Liver (tissue), 9 donors: ENCODE results near the gene PCDH19. TPM values are rescaled to one million over a fixed set of nuclear protein-coding genes. Genes with fewer than 3 reads are reported as not detected.
A peak's percentile ranks its signal among the peaks of the same experiment; 100 is the strongest.

ENCODE experiments used
- DNase-seq: peaks from one replicate; pipeline ENCODE4 v3.0.0-alpha.2; 2017; ENCODE audit warnings: low spot score
- H3K27ac ChIP-seq, 2 donors: one replicate each; pipeline ENCODE4 v1.7.0; 2013; ENCODE audit warnings: inconsistent platforms in 2 of 2, low read length in 2 of 2, control low read depth in 1 of 2, low read depth in 1 of 2, mild to moderate bottlenecking in 1 of 2
- H3K27me3 ChIP-seq, 4 donors: one replicate each; pipeline versions ENCODE4 v1.6.1 to v1.7.0; 2013; ENCODE audit warnings: low read length in 3 of 4, inconsistent platforms in 1 of 4, mild to moderate bottlenecking in 1 of 4, moderate library complexity in 1 of 4; ENCODE audit not compliant: control insufficient read depth in 4 of 4, insufficient read depth in 4 of 4
- H3K36me3 ChIP-seq, 4 donors: one replicate each; pipeline versions ENCODE4 v1.6.1 to v1.7.0; 2013; ENCODE audit warnings: low read length in 3 of 4, mild to moderate bottlenecking in 3 of 4, low read depth in 1 of 4, moderate library complexity in 1 of 4; ENCODE audit not compliant: control insufficient read depth in 4 of 4, insufficient read depth in 3 of 4
- H3K4me1 ChIP-seq, 4 donors: one replicate each; pipeline versions ENCODE4 v1.6.1 to v1.7.0; 2013; ENCODE audit warnings: low read length in 3 of 4, mild to moderate bottlenecking in 3 of 4, moderate library complexity in 1 of 4; ENCODE audit not compliant: control insufficient read depth in 4 of 4, insufficient read depth in 4 of 4
- H3K4me3 ChIP-seq, 3 donors: one replicate each; pipeline versions ENCODE4 v1.6.1 to v1.7.0; 2013; ENCODE audit warnings: low read length in 3 of 3, control low read depth in 1 of 3, low read depth in 1 of 3, mild to moderate bottlenecking in 1 of 3
- H3K9ac ChIP-seq, 2 donors: one replicate each; pipeline ENCODE4 v1.7.0; 2013; ENCODE audit warnings: low read length in 2 of 2, mild to moderate bottlenecking in 2 of 2, moderate library complexity in 2 of 2, control low read depth in 1 of 2, low read depth in 1 of 2
- H3K9me3 ChIP-seq, 4 donors: one replicate each; pipeline versions ENCODE4 v1.6.1 to v1.7.0; 2013; ENCODE audit warnings: low read length in 3 of 4; ENCODE audit not compliant: control insufficient read depth in 4 of 4
- EGR1 ChIP-seq, 2 donors: IDR thresholded peaks; 2 replicates each; pipeline ENCODE4 v1.6.1; 2016 to 2018; ENCODE audit warnings: antibody characterized with exemption in 2 of 2, low read depth in 2 of 2
- FOXA1 ChIP-seq: IDR thresholded peaks from 2 replicates; pipeline ENCODE4 v1.6.1; 2016; ENCODE audit warnings: antibody characterized with exemption
- FOXA2 ChIP-seq: IDR thresholded peaks from 2 replicates; pipeline ENCODE4 v1.6.1; 2016; ENCODE audit warnings: antibody characterized with exemption
- GABPA ChIP-seq, 2 donors: IDR thresholded peaks in 1 of 2; conservative IDR thresholded peaks in 1 of 2; 2 replicates each; pipeline ENCODE4 v1.6.1; 2016; ENCODE audit warnings: antibody characterized with exemption in 2 of 2, mild to moderate bottlenecking in 1 of 2, moderate library complexity in 1 of 2
- HNF4A ChIP-seq, 2 donors: conservative IDR thresholded peaks; 2 replicates each; pipeline ENCODE4 v1.6.1; 2016; ENCODE audit warnings: antibody characterized with exemption in 2 of 2, mild to moderate bottlenecking in 2 of 2
- HNF4G ChIP-seq: IDR thresholded peaks from 2 replicates; pipeline ENCODE4 v1.6.1; 2016; ENCODE audit warnings: antibody characterized with exemption
- JUND ChIP-seq, 2 donors: IDR thresholded peaks; 2 replicates each; pipeline ENCODE4 v1.6.1; 2016; ENCODE audit warnings: antibody characterized with exemption in 2 of 2
- NR2F2 ChIP-seq: IDR thresholded peaks from 2 replicates; pipeline ENCODE4 v1.6.1; 2016; ENCODE audit warnings: antibody characterized with exemption
- RAD21 ChIP-seq, 2 donors: IDR thresholded peaks; 2 replicates each; pipeline ENCODE4 v1.6.1; 2016; ENCODE audit warnings: antibody characterized with exemption in 2 of 2, mild to moderate bottlenecking in 2 of 2
- RXRA ChIP-seq, 2 donors: IDR thresholded peaks; 2 replicates each; pipeline ENCODE4 v1.6.1; 2017 to 2018; ENCODE audit warnings: antibody characterized with exemption in 2 of 2, mild to moderate bottlenecking in 1 of 2
- SP1 ChIP-seq: IDR thresholded peaks from 2 replicates; pipeline ENCODE4 v1.6.1; 2018; ENCODE audit warnings: antibody characterized with exemption, mild to moderate bottlenecking
- TAF1 ChIP-seq: conservative IDR thresholded peaks from 2 replicates; pipeline ENCODE4 v1.6.1; 2016; ENCODE audit warnings: antibody characterized with exemption, mild to moderate bottlenecking
- YY1 ChIP-seq: IDR thresholded peaks from 2 replicates; pipeline ENCODE4 v1.6.1; 2016; ENCODE audit warnings: antibody characterized with exemption, mild to moderate bottlenecking
- WGBS: extraction: QIAGEN DNeasy Blood & Tissue Kit; methylation state at CpG from one replicate; pipeline ENCODE4 v1.1.7; 2013; 5-methylcytosine and 5-hydroxymethylcytosine counted together
- polyA plus RNA-seq, 2 donors: library from polyadenylated mRNA; stranded (reverse) in 1 of 2; unstranded in 1 of 2; fragments of 200-250 nt in 1 of 2; fragments of >200 nt in 1 of 2; fragmentation: Nextera tagmentation in 1 of 2; extraction: Ambion mirVana in 1 of 2; gene quantifications; one replicate each; pipeline versions ENCODE4 v1.2.1 to v1.2.3, GENCODE V29; 2013 to 2015
- total RNA-seq, 2 donors: library from RNA; depleted of rRNA; stranded (reverse); fragments of >200 nt; gene quantifications; one replicate each; pipeline ENCODE4 v1.2.3, GENCODE V29; 2014
- TF ChIP-seq, protein P1 (sequence below): IDR thresholded peaks from 2 replicates; pipeline ENCODE4 v1.6.1; 2016; ENCODE audit warnings: antibody characterized with exemption
- TF ChIP-seq, protein P2 (sequence below): IDR thresholded peaks from 2 replicates; pipeline ENCODE4 v1.6.1; 2016; ENCODE audit warnings: antibody characterized with exemption
- TF ChIP-seq, protein P3 (sequence below): IDR thresholded peaks from 2 replicates; pipeline ENCODE4 v1.6.1; 2016; ENCODE audit warnings: antibody characterized with exemption
- TF ChIP-seq, protein P4 (sequence below): fragments of 150-350 bp; IDR thresholded peaks from 2 replicates; pipeline ENCODE4 v1.5.1; 2017; ENCODE audit warnings: improper control_type of control experiment, low read depth, low read length; ENCODE audit not compliant: missing input control
- TF ChIP-seq, protein P5 (sequence below): IDR thresholded peaks from 2 replicates; pipeline ENCODE4 v1.6.1; 2016; ENCODE audit warnings: antibody characterized with exemption, mild to moderate bottlenecking
- donor health status: healthy.
- donor health status: healthy.
- donor health status: healthy.
- donor health status: healthy.
- donor health status: healthy.

PCDH19 gene
- total and polyA plus RNA-seq, 4 donors: 0.03 to 0.44 (median 0.17) TPM; not detected in 1

DNA sequence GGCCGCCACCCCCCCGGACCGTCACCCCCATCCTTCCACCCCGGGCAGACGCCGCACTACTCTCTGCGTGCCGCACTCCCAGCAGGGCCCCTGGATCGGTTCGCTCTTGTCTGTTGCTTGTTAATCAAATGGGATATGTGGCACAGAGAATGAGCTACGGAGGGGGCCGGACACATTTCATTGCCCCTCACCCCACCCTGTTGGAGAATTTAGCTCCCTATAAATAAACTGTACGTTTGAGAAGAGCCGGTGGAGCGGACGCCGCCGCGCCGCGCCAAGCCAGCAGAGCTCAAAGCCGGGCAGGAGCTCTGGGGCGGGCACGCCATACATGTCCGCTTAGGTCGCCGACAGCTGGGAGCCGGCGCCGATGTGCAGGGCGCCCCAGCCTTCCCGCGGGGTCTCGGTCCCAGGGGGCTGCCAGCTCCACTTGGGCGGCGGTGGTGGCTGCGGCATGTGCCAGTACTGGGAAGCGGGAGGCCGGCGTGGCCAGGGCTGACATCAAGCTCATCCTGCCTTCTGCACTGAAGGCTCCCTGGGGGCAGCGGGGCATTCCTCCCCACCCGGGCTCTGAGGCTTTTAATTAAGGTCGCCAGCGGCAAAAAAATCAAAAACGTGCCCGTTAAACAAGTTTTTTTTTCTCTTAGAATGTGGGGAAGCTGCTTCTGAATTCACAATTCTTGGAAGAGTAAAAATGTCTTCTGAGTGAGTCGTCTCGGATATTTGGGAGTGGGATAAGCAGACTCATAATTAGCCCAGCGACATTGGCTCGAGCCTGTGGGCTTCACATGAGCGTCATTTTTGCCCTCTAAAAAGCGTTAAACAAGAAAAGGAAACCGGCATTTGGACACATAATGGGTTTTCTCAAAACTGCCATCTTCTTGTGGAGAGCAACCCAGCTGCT lies 1.1 kb upstream of the PCDH19 start:
- Histone ChIP-seq H3K27ac (no peak overlapping the region), H3K27me3 (peaks cover 0 to 10% (median 5%) of the 10 kb centered on the region in 4 donors), H3K9me3 (peaks cover 0 to 5% (median 2%) of the 10 kb centered on the region in 4 donors), H3K36me3 (no peaks in the 10 kb centered on the region), H3K9ac (no peak overlapping the region), H3K4me3 (no peak overlapping the region), H3K4me1 (peaks cover 7 to 34% (median 11%) of the 10 kb centered on the region in 4 donors)
- DNase-seq: no peak
- no peak for TF ChIP-seq JUND (IDR thresholded peaks at IDR 0.05)
- no peak for TF ChIP-seq FOXA2
- TF ChIP-seq RAD21 (IDR thresholded peaks at IDR 0.05): no peak
- no peak for TF ChIP-seq NR2F2
- no peak for TF ChIP-seq FOXA1
- TF ChIP-seq TAF1: no peak
- TF ChIP-seq, protein P1, sequence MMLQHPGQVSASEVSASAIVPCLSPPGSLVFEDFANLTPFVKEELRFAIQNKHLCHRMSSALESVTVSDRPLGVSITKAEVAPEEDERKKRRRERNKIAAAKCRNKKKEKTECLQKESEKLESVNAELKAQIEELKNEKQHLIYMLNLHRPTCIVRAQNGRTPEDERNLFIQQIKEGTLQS: no peak
- TF ChIP-seq, protein P2, sequence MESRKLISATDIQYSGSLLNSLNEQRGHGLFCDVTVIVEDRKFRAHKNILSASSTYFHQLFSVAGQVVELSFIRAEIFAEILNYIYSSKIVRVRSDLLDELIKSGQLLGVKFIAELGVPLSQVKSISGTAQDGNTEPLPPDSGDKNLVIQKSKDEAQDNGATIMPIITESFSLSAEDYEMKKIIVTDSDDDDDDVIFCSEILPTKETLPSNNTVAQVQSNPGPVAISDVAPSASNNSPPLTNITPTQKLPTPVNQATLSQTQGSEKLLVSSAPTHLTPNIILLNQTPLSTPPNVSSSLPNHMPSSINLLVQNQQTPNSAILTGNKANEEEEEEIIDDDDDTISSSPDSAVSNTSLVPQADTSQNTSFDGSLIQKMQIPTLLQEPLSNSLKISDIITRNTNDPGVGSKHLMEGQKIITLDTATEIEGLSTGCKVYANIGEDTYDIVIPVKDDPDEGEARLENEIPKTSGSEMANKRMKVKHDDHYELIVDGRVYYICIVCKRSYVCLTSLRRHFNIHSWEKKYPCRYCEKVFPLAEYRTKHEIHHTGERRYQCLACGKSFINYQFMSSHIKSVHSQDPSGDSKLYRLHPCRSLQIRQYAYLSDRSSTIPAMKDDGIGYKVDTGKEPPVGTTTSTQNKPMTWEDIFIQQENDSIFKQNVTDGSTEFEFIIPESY: no peak
- TF ChIP-seq, protein P3, sequence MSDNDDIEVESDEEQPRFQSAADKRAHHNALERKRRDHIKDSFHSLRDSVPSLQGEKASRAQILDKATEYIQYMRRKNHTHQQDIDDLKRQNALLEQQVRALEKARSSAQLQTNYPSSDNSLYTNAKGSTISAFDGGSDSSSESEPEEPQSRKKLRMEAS: no peak
- WGBS: 5% methylated on average over 53 of the region's 53 CpGs

DNA sequence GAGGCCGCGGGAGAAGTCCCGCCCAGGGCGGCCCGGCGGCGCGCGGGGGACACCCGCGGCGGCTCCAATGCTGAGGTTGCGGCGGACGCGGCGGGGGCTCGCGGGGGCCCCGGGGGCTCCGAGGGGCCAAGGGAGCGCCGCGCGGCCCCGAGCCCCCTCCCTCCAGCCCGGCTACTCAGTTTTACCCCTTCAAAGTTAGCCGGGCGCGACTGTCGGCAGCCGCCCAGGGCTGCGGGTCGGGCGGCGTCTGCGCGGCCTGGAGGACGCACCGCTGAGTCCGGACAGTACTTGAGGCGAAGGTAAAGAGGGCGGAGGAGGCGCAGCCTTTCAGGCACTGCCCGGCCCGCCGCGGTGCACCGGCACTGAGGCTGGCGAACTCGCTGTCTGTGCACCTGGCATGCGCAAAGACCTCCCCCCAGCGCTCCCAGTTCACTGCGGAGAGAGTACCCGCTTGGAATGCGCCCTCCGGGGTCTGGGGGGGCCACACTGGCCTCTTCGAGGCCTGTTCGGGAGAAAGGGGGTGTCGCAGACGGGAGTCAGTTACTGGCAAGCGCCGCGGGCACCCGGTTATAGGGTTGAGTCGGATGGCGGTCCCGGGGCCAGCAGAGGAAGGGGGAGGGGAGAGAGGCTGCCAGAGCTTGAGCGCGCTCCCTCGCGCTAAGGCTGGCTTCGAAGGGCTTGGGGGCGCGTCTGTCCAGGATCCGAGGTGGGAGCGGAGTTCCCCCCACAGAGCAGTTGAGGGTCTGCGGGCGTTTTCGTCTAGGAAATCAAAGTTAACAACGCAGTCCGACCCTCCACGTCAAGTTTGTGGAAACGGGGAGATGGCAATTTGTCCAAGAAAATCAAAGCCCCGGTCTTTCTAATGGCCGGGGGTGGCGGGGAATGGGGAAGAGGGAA lies 1.1 kb downstream of the PCDH19 start:
- peaks cover 7 to 34% (median 11%) of the 10 kb centered on the region in 4 donors for H3K4me1 ChIP-seq
- no peak overlapping the region for H3K9ac ChIP-seq
- peaks cover 0 to 5% (median 2%) of the 10 kb centered on the region in 4 donors for H3K9me3 ChIP-seq
- WGBS: 6% methylated on average over 87 of the region's 87 CpGs
- H3K4me3 ChIP-seq: peak overlapping the region in 1 of 3 donors; percentile 45
- H3K27me3 ChIP-seq: peaks cover 0 to 11% (median 7%) of the 10 kb centered on the region in 4 donors
- no peak for DNase-seq
- H3K27ac ChIP-seq: no peak overlapping the region
- no peaks in the 10 kb centered on the region for H3K36me3 ChIP-seq
- TF ChIP-seq EGR1 (IDR thresholded peaks at IDR 0.05; ENCODE audit: low read depth in 2 of 2) (no peak), JUND (IDR thresholded peaks at IDR 0.05) (no peak), TAF1 (no peak), SP1 (no peak), RXRA (IDR thresholded peaks at IDR 0.05) (no peak), FOXA2 (no peak), NR2F2 (no peak), YY1 (no peak), HNF4G (no peak), FOXA1 (no peak), HNF4A (conservative IDR thresholded peaks at IDR 0.05) (no peak), RAD21 (IDR thresholded peaks at IDR 0.05) (no peak), GABPA (IDR thresholded peaks at IDR 0.05 in 1 of 2, conservative IDR thresholded peaks at IDR 0.05 in 1 of 2) (no peak)
- TF ChIP-seq, protein P1: no peak
- TF ChIP-seq, protein P4, sequence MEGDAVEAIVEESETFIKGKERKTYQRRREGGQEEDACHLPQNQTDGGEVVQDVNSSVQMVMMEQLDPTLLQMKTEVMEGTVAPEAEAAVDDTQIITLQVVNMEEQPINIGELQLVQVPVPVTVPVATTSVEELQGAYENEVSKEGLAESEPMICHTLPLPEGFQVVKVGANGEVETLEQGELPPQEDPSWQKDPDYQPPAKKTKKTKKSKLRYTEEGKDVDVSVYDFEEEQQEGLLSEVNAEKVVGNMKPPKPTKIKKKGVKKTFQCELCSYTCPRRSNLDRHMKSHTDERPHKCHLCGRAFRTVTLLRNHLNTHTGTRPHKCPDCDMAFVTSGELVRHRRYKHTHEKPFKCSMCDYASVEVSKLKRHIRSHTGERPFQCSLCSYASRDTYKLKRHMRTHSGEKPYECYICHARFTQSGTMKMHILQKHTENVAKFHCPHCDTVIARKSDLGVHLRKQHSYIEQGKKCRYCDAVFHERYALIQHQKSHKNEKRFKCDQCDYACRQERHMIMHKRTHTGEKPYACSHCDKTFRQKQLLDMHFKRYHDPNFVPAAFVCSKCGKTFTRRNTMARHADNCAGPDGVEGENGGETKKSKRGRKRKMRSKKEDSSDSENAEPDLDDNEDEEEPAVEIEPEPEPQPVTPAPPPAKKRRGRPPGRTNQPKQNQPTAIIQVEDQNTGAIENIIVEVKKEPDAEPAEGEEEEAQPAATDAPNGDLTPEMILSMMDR: no peak
- TF ChIP-seq, protein P3: no peak
- TF ChIP-seq, protein P5, sequence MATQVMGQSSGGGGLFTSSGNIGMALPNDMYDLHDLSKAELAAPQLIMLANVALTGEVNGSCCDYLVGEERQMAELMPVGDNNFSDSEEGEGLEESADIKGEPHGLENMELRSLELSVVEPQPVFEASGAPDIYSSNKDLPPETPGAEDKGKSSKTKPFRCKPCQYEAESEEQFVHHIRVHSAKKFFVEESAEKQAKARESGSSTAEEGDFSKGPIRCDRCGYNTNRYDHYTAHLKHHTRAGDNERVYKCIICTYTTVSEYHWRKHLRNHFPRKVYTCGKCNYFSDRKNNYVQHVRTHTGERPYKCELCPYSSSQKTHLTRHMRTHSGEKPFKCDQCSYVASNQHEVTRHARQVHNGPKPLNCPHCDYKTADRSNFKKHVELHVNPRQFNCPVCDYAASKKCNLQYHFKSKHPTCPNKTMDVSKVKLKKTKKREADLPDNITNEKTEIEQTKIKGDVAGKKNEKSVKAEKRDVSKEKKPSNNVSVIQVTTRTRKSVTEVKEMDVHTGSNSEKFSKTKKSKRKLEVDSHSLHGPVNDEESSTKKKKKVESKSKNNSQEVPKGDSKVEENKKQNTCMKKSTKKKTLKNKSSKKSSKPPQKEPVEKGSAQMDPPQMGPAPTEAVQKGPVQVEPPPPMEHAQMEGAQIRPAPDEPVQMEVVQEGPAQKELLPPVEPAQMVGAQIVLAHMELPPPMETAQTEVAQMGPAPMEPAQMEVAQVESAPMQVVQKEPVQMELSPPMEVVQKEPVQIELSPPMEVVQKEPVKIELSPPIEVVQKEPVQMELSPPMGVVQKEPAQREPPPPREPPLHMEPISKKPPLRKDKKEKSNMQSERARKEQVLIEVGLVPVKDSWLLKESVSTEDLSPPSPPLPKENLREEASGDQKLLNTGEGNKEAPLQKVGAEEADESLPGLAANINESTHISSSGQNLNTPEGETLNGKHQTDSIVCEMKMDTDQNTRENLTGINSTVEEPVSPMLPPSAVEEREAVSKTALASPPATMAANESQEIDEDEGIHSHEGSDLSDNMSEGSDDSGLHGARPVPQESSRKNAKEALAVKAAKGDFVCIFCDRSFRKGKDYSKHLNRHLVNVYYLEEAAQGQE: no peak
